HL-60/S4 (cell line): Measurements from ENCODE around the gene BHLHE40.

Experiments
- in situ Hi-C: fragments of 300-500 bp; cut with MboI; formaldehyde crosslinking; loops from 2 replicates; pipeline ENCODE4 v1.14.3; 2022; ENCODE audit warnings: low sequenced_read_pairs

BHLHE40 gene

DNA sequence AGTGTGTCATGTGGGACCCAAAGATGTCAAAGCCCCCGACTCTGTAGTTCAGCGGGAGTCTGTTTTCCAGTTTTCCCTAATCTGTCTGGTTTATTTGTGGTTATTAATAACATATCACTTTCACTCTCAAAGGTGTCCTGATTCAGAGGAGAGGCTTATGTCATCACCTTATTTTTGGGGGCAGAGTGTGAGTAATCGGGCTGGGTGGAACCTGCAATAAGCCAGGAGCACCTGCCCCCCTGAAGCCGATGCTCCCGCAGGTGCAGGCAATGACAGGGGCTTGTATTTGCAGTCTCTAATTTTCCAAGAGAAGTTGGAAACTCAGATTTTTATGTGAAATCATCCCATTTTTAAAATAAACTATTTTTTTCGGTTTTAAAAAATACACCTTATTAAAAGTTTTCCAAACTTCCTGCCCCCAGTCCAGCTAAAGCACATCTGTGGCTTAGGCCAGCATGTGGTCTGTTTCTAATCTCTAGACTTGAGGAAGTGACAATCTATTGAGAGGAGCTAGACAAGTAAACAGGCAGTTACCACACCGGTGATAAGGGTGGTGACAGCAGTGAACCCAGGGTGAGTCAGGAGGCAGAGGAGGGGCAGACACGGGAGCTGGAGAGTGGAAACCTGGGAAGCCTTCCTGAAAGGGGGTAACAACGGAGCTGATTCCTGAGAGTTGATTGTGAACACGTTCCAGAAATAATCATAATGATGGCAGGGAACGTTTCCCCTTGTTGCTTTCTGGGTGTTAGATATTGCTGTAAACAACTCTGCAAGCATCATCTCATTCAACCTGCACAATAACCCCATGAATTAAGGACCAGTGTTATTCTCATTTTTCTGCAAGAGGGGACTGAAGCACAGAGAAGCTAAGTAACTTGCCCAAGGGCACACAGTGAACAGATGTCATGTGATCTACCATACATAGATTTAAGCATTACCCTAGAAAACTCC is 37.2 kb downstream of the BHLHE40 start:
- in situ Hi-C loops, result no loop called here

DNA sequence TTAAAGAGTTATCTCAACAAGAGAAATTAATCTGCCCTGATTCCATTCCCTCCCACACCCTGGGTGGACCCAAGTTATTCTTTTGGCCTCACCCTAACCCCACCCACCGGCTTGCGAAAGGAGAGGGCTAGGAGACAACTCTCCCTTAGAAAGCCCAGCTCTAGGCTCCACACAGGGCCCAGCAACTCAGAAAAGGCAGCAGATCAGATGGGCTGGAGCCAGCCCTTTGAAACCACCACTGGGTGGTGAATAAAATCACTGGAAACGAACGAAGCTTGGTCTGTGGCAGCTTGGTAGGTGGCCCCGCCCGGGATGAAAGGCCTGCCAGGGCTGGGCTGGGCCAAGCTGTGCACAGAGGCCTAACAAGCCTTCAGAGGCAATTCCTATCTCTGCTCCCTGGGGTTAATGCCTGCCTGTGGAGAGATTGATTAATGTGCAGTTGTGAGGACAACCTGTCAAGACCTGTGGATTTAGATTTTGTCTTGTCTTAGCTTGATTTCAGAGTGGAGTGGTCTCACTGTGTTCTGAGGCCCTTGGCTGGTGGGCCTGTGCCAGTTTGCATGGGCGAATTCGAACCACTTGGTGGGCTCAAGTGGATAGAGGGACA is 38.8 kb downstream of the BHLHE40 start:
- in situ Hi-C loops, result no loop called here

DNA sequence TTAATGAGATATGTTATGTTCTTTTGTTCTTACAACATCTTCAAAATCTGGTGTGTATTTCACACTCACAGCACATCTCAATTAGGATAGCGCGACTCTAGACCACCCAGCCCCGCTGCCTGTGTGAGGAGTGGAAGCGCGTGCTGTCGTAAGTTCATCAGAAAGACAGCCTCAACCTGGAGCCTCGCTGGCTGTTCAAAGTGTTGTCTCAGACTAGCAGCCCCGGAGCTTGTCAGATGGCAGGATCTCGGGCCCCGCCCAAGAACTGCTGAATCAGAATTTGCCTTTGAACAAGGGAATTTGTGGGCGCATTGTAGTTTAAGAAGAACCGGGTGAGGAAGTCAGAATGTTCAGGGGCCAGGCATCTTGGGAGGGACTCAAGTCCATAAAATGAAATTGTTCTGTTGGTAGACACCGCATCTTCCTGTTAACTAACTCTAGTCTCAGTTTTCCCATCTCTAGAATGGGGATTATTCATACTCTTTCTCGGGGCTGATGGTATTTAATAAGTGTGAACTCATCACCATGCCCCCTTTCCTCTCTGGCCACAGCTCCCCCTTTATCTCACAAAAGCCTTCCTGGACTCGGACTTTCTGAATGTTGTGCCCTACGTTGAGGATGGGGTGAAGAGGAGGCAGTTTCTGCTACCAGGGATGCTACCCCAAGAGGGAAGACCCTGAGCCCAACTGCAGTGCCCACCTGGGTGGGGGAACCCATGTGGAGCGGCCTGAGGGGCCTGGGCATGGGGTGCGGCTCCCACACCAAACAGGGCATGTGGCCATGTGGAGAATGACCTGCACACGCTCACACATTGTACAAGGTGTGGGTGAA is 40.4 kb downstream of the BHLHE40 start:
- in situ Hi-C loops, result no loop called here

DNA sequence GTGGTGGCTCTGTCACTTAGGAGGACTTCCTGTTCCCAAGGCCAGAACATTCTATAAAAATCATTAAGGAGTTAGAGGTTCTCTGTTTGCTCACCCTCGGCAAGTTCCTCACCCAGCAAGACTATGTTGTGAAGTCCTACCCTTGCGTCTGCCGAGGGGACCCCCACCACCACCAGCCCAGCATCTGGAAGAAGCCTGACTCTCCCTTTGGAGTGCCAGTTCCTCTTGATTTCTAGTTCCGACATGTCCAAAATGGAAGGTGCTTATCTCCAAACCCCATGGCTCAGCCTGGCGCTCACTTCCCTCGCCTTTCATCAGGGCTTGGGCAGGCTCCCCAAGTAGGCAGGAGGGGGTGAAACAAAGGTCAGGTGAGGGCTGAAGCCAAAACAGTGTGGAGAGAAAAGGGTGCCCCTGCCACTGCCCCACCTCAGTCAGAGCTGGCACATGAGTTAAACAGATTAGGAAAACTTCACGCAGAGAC is 41.0 kb downstream of the BHLHE40 start:
- in situ Hi-C loops, result no loop called here

DNA sequence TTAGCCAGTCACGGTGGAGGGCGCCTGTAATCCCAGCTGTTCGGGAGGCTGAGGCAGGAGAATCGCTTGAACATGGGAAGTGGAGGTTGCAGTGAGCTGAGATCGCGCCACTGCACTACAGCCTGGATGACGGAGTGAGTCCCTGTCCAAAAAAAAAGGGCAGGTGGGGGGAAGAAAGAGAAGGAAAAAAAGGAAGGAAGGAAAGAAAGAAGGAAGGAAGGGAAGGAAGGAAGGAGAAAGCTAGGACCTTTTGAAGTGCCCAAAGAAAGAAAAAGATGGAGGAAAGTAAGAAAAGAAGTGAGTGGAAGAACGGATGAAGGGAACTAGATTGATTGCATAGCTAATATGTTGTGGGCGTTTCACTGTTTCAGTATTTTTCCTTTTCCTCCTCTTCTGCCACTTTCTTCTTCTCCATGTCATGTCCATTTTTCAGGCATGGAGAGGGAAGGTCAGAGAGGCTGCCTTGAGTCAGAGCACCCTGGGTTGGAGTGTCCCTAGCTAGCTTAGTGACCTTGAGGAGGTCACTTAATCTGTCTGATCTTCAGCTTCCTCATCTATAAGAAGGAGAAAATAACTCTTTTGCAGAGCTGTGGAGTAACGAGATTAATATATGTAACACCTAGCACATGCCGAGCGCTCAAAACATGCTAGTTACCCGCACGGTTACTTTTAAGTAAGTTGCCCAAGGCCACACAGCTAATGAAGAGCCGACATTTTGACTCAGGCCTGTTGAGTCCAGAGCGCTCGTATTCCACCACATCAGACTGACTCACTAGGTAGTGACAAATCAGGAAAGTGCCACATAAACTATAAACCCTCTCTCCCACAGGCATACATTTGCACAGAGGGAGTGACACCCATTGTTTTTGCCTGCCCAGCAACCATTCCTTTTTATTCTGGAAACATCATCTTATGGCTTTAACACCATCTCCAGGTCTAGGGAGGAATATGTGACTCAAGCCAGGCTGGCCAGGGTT is 42.2 kb downstream of the BHLHE40 start:
- in situ Hi-C loops, result no loop called here

DNA sequence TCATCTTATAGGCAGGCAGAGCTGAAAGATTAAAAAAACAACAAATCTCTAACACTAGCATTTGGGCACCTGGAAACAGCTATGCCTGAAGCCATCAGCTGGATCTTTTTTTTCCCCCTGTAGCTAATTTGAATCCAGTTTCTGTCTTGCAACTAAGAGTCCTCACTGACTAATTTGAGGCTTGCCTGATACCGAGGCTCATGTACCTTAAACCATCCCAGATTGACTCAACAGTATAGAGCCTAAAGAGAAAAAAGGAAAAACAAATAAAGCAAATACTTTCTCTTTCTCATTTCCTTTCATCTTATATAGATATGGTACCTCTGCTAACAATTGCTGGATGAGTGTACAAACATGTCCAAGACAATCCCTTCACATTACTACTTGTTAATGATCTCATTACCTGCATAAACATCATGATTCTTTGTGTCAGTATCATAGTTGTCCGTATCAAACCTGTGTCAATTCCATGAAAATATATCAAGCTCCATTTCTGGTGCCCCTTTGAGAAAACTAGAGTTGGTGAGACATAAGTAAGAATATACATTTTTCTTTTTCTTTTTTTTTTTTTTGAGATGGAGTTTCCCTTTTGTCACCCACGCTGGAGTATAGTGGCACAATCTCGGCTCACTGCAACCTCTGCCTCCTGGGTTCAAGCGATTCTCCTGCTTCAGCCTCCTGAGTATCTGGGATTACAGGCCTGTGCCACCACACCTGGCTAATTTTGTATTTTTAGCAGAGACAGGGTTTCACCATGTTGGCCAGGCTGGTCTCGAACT is 43.1 kb downstream of the BHLHE40 start:
- in situ Hi-C loops, result no loop called here

DNA sequence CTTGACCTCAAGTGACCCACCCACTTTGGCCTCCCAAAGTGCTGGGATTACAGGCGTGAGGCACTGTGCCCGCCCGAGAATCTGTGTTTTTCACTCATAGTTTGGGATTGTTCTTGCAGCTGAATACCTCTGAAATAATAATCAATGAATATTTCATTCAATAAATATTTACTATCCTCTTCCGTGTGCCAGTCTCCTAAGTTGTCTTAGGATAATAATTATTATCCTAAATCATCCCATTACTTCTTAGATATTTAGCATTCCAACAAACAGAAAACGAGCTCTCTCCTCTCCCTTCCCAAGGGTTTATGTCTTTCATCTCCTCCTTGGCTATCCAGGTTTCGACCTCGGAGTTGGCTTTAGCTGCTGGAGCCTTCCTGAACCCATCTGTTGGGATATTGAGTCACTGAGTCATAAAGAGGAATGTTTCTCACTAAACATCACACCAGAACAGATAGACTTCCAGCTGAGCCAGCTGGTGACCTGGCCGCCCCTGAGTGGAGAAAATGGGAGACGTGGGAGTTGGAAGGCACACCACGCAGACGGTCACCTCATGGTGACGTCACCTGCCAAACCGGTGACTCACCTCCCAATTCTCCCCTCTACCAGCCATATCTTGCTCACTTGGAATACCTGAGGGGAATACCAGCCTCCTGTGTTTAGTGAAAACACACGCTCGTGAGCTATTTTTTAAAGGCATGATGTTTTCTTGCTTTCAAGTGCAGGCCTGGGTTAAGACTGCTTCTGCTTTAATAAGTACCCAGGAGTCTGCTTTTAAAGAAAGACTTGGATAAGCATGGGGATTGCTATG is 43.9 kb downstream of the BHLHE40 start:
- in situ Hi-C loops, result no loop called here

DNA sequence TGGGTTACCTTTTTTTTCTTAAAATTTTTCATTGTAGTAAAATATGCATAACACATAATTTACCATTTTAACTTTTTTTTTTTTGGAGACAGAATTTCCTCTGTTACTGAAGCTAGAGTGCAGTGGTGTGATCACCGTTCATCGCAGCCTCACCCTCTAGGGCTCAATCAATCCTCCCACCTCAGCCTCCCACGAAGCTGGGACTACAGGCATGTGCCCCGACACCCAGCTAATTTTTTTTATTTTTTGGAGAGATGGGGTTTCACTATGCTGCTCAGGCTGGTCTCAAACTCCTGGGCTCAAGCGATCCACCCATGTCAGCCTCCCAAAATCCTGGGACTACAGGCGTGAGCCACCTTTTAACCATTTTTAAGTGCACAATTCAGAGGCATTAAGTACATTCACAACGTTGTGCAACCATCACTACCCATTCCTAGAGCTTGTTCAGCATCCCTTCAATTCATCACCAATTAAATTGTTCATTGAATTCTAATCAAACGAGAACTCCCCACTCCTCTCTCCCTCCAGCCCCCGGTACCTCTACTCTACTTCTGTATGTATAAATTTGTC is 44.6 kb downstream of the BHLHE40 start:
- in situ Hi-C loops, result no loop called here

DNA sequence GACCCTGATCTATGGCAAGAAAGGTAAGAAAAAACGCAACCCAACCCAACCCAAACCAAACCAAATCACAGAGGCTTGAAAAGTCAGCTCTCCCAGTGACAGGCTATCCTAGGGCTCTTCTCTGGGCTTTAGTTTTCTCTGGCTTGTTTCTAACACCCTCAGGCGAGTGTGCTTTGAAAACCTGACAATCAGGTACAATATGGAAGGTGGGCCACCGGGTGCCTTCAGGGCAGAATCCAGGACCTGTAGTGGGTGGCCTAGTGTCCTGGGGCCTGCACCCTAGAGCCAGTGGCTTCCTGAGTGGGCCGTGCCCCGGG is 46.8 kb downstream of the BHLHE40 start:
- in situ Hi-C loops, result no loop called here

DNA sequence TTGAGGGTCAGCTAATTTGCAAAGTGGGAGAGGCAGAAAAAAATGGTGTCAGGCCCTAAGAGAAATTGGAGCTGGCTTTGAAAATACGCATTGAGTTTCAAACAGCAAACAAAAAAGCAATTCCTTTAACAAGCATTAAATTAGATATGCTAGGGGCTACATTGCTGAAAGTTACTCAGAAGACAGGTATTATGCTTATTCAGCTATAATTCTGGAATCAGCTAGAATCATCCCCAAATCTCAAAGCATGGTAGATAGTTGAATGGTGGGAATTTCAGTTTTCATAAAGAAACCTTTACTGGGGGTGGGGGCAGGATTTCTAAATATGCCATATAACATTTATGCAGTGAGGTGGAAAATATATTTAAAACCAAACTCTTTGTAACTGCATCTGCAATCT is 50.5 kb downstream of the BHLHE40 start:
- in situ Hi-C loops, result no loop called here

DNA sequence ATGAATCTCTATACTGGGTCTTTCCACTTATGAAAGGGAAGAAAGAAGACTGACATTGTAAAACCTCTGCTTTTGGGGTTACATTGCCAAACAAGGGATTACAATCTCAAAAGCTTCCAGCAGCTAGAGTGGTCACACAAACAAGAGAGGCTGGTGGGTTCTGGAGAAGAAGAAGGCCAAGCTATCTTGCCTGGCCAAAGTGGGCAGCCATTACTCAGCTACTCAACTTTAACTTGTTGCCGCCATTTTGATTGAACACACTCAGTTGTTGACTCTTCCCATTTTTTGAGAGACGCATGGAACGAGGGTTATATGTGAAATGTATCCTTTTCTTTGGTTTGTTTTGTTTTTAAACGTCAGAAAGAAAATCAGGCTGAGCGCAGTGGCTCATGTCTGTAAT is 50.9 kb downstream of the BHLHE40 start:
- in situ Hi-C loops, result no loop called here

DNA sequence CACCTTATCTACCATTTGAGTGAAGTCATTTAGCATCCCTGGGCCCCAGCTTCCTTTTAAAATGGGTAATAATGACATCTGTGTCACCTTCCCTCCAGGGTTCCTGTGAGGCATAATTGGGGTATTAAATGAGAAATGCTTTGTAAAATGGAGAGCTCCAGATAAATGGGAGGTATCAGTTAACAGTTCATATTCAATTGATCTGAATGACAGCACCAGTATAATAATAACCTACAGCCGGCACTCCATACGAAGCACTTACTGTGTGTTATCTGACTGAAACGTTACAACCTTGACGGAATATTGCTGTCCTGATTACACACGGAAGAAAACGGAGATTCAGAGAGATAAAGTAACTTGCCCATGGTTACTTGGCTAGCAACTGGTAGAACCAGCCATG is 53.6 kb downstream of the BHLHE40 start:
- in situ Hi-C loops, result no loop called here
